H54 (cell line): Measurements from ENCODE around the gene RABL6.
"Not testable (repeated sequence)": the region's sequence is repeated elsewhere in the genome, so short reads cannot be mapped to it uniquely, and the experiment has no call there.

Source experiments
- DNase-seq: peaks from one replicate; pipeline ENCODE4 v3.0.0; 2011; ENCODE audit warnings: low spot score, mixed read lengths; ENCODE audit not compliant: insufficient read length
- FAIRE-seq: peaks from 3 replicates; lab custom pipeline; 2011; peaks lifted over from hg19 to GRCh38; lab: Jason Lieb, UNC
- POLR2A ChIP-seq: IDR thresholded peaks from 2 replicates; pipeline ENCODE4 v1.6.1; 2011; ENCODE audit warnings: low read depth, mild to moderate bottlenecking, low read length

RABL6 gene

DNA sequence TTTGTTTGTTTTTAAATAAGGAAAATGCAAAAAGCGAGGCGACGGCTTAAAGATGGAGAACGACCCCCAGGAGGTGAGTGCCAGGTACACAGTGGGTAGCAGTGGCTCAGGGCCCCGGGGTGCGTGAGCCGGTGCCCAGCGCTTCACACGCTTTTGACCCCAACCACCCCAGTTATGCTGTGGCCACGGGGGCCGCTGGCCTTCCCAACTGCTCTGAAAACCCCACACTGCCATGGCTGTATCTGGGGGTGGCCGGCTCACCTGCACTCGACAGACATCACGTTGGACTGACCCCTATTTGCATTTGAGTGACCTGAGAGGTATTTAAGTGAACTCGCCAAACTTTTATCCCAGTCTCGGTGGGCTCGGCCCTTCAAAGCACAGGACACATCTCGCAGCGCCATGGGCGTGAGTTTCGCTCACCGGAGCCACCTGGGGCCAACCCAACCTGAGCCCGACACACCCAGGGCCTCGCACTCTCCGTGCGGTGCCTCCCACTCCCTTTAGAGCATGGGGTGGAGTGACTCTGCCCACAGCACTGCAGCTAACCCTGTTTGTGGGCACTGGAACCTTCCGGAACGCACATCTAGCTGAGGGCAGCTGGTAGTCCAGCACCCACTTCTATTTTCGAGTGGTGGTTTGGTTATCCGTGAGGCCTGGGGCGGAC, 20.9 kb downstream of the RABL6 start:
- FAIRE-seq (no peak), DNase-seq (no peak)
- TF ChIP-seq POLR2A = no peak

DNA sequence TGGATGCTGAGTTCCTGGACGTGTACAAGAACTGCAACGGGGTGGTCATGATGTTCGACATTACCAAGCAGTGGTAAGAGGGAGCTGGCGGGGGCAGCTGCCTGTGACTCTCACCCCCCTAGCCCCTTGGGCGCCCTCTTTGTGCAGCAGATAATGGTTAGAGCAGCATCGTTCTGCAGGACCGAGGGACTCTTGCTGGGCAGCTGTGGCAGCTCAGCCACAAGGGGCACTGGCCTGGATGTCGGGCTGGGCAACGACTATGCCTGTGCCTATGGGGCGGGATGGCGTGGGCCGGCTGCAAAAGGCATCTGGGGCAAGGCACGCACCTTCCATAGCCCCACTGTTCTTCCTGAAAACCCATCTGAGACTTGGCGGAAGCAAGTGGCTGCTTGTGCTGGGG, 21.7 kb downstream of the RABL6 start:
- no peak for FAIRE-seq
- TF ChIP-seq POLR2A = no peak
- DNase-seq = no peak

DNA sequence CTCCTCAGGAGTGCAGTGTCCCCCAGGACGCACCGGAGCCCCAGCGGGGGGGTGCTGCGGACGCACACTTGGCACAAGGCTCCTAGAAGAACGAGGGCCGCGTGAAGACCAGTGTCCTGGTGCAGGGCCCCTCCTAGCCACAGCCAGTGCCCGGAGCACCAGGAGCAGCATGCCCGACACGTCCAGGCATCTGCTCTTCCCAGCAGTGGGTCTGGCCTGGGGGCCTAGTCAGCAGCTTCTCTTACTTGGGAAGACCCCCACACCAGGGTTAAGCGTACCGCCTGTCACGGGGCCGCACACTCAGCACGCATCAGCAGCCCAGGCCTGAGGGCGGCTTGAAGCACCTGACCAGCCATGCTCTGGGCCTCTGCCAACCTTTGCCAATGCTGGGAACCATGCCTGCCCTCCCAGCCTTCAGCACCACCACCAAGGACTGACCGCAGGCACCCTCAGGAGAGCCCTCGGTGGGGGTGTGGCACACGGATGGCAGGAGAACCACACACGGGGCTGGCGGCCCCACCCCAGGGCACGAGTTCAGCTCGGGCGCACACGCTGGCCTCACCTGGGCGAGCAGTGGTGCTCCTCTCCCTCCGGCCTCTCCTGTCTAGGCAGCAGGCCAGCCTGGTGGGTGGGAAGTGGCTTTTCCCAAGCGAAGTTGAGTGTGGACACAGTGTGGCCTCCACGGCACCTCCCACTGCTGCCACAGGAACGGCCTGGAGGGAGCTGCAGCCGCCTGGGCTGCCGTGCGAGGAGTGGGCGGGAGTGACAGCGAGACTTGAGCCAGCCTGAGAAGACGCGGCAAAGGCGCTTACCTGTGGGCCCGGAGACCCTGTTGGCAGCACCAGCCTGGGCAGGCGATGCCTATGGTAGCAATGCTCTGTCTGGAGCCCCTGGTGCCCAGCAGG, 22.5 kb downstream of the RABL6 start:
- FAIRE-seq (no peak), DNase-seq (no peak)
- TF ChIP-seq POLR2A = no peak

DNA sequence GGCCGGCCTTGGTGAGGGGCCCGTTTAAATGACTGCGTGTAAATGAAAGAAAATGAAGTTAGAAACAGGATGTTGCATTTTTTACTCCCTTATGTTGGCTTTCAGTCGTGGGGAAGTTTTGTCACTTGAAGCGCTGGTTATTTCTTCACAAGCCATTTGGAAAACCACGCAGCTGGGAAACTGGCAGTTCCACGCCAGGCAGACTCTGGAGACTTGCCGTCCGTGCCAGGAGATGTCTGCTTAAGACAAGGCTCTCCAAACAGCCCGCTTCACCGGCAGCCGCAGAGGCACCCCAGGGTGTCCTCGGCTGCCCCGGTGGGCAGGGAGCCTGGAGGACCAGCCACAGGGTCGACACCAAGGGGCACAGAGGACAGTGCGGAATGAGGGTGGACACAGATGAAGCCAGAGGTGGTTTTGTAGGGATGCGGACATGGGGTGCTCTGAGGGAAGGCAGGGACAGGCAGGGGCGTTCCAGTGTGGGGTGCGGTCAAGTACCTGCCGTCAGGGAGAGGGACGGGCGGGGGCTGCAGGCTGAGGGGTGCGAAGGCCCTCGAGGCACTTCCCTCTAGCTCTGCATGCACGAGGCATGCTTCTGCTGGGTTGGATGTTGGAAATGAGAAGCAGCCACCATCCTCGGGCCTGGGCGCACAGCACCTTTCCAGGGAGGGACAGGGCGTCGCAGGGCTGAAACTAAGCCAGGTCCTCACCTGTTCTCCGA, 23.4 kb downstream of the RABL6 start:
- TF ChIP-seq POLR2A = no peak
- FAIRE-seq (no peak), DNase-seq (no peak)

DNA sequence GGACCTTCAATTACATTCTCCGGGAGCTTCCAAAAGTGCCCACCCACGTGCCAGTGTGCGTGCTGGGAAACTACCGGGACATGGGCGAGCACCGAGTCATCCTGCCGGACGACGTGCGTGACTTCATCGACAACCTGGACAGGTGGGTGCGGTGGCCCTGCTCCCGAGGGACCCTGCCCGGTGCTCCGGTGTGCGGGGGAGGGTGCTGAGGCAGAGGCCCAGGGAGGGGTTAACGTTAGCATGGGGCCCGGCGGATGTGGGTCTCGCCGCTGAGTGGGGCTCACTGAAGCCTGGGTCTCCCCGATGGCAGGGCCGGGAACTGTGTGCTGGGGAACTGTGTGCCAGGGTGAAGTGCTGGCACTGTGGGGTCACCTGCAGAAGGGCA, 24.0 kb downstream of the RABL6 start:
- no peak for DNase-seq
- no peak for TF ChIP-seq POLR2A
- FAIRE-seq = no peak

DNA sequence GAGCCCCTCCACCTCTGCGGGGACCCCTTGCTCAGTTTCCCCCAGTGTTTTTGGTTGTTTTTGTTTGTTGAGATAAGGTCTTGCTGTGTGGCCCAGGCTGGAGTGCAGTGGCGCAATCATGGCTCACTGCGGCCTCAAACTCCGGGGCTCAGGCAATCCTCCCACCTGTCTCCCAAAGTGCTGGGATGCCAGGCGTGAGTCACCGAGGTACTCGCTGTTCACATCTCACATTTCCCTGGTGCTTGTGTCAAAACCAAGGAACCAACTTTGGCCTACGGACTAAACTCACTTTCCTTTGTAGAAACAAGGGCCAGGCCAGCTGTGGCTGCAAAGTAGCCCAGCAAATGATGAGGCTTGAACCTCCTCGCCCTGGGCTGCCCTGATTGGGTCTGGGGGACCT, 24.8 kb downstream of the RABL6 start:
- no peak for FAIRE-seq
- no peak for DNase-seq
- no peak for TF ChIP-seq POLR2A

DNA sequence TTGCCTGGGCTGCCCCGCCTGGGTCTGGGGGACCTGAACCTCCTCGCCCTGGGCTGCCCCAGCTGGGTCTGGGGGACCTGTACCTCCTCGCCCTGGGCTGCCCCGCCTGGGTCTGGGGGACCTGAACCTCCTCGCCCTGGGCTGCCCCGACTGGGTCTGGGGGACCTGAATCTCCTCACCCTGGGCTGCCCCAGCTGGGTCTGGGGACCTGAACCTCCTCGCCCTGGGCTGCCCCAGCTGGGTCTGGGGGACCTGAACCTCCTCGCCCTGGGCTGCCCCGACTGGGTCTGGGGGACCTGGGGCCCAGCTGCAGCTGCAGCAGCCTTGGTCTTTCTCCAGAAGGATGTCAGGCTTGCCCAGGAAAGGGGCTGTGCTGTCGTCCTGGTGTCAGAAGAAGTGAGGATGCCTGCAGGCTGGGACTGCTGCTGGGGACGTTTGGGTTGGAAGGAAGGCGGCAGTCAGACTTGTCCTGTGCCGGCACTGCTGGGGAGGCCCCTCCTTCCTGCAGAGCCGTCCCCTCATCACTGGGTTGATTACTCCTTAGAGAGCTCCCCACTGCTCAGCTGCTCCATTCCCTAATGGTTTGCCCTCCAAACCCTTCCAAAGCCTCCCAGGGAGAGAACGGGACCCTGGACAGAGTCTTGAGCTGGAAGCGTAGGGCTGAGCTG, 25.8 kb downstream of the RABL6 start:
- DNase-seq, FAIRE-seq: not testable (repeated sequence)

DNA sequence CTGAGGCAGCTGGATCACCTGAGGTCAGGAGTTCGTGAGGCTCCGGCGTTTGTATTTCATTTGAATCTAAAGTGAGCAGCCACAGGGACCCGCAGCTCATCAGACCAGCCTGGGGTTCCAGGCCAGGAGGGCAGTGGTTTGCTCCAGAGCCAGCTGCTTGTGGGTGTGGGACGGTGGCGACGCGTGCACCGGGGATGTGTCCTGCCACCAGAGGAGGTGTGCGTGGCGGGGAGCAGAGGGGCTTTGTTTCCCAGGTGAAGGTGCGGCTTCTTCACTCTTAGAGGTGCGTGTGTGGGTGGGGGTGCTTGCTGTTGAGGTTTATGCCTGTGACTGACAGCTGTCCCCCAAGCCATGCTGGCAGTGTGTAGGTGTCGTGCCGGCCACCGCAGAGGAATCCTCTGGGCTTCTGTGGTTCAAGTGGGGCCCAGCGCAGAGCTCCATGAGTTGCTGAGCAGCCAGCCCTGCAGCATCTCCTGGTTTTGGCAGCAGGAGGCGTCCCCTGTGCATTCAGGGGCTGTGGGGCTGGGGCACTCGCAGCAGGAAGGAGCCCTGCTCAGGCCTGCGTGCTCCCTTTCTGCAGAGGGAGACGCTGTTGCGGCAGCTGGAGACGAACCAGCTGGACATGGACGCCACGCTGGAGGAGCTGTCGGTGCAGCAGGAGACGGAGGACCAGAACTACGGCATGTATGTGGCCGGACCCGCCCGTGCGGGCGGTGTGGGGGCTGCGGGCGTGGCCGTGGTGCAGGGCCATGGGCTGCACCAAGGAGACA, 27.6 kb downstream of the RABL6 start:
- FAIRE-seq = no peak
- TF ChIP-seq POLR2A = no peak

DNA sequence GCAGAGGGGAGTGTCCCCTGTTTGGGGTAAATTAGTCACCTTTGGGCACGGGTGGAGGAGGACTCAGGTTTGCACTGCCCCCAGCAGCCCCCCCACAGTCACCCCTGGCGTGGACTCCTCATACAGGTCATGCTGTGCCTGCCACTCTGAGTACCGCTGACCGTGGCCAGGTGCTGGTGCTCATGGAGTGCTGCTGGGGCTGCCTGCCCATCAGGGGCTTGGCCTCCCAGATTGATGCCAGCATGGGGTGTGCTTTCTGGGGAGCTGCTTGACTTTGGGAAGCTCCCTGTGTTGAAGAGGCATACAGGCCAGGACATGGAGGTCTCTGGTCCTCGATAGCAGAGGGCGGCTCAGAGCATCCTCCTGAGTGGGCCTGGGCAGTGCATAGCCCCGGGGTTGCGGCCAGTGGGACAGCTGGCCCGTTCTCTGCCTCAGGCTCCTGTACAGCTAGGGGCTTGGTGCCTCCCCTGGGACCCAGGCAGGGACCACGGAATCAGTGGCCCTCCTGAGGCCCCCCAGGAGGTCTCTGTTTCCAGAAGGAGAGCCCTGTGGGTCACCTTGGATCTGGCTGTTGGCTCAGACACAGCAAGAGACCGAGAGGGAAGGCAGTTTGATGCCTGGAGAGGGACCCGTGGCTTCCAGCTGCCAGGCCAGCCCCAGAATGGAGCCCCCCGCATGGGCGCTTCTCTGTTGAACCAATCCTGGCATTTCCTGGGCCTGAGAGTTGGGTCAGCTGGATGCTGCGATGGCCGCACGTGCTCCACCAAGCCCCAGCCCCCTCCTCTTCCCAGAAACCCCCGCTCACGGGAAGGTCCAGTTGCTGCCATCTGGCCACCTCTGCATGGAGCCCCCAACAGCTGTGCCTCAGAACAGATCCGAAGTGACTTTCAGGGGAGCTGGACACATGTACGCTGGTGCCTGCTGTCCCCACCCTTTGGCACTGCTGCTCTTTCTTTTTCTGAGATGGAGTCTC, 28.5 kb downstream of the RABL6 start:
- no peak for TF ChIP-seq POLR2A
- FAIRE-seq (no peak), DNase-seq (no peak)

More for the DNA sequence above, 27.6 kb downstream of the RABL6 start:
- DNase-seq = no peak

DNA sequence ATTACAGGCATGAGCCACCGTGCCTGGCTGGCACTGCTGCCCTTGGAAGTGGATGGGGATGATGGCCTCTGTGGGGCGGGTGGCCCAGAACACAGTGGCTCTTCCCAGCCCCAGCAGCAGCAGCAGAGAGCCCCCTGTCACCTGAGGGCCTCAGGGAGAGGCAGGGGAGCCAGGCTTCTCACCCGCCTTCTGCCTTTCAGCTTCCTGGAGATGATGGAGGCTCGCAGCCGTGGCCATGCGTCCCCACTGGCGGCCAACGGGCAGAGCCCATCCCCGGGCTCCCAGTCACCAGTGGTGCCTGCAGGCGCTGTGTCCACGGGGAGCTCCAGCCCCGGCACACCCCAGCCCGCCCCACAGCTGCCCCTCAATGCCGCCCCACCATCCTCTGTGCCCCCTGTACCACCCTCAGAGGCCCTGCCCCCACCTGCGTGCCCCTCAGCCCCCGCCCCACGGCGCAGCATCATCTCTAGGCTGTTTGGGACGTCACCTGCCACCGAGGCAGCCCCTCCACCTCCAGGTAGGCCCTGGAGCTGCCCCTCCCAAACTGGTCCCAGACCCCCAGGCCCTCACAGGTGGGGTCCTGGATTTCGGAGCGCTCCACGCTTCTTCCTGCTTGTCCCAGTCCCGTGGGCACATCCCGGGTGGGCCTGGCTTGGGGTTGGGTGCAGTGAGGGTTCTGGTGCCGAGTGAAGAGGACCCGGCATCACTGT, 29.6 kb downstream of the RABL6 start:
- no peak for FAIRE-seq
- no peak for TF ChIP-seq POLR2A
- DNase-seq = no peak

DNA sequence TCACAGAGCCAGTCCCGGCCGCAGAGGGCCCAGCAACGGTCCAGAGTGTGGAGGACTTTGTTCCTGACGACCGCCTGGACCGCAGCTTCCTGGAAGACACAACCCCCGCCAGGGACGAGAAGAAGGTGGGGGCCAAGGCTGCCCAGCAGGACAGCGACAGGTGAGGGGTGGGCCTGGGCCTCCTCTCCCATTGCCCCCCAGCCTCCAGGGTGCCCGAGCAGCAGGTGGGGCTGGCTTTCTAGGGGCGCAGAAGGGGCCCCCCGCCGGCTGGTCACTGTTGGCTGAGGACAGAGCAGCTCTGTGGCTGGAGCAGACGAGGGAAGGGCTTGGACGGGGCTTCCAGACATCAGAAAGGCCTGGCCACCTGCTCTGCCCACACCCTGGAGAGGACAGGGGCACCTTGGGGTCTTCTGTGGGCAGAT, 30.1 kb downstream of the RABL6 start:
- not testable (repeated sequence) for FAIRE-seq

More for the DNA sequence above, 30.1 kb downstream of the RABL6 start:
- not testable (repeated sequence) for DNase-seq
